ENCODE data around the gene CLDN24. TPM values are rescaled to one million over a fixed set of nuclear protein-coding genes. Genes with fewer than 3 reads are reported as not detected.
"Not testable (repeated sequence)": the region's sequence is repeated elsewhere in the genome, so short reads cannot be mapped to it uniquely, and the experiment has no call there.

CLDN24 gene
- total and polyA plus RNA-seq, 7 donors, result not detected

- TF ChIP-seq, protein P1, sequence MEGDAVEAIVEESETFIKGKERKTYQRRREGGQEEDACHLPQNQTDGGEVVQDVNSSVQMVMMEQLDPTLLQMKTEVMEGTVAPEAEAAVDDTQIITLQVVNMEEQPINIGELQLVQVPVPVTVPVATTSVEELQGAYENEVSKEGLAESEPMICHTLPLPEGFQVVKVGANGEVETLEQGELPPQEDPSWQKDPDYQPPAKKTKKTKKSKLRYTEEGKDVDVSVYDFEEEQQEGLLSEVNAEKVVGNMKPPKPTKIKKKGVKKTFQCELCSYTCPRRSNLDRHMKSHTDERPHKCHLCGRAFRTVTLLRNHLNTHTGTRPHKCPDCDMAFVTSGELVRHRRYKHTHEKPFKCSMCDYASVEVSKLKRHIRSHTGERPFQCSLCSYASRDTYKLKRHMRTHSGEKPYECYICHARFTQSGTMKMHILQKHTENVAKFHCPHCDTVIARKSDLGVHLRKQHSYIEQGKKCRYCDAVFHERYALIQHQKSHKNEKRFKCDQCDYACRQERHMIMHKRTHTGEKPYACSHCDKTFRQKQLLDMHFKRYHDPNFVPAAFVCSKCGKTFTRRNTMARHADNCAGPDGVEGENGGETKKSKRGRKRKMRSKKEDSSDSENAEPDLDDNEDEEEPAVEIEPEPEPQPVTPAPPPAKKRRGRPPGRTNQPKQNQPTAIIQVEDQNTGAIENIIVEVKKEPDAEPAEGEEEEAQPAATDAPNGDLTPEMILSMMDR (IDR thresholded peaks at IDR 0.05), result no peak
- no peaks in the 10 kb centered on the region for H3K9me3 ChIP-seq
- ATAC-seq, result no peak
- H3K36me3 ChIP-seq (ENCODE audit: insufficient read depth in 1 of 2, low read depth in 1 of 2), result no peaks in the 10 kb centered on the region
- H3K27me3 ChIP-seq (ENCODE audit: insufficient read depth in 3 of 3, low read length in 2 of 3), result no peaks in the 10 kb centered on the region
- WGBS, 3 donors, result 91 to 96% (median 93%) methylated on average over 7 of the region's 7 CpGs
- H3K4me3 ChIP-seq, result no peak overlapping the region
- H3K4me1 ChIP-seq, result no peaks in the 10 kb centered on the region
- H3K27ac ChIP-seq, result no peak overlapping the region
- no peak for DNase-seq
- intact Hi-C loops (cut with DNase I), result no loop called here
These were observed 5.6 kb upstream of the CLDN24 start for GRCh38 chr4:183327827-183328226.

GRCh38 chr4:183326853-183327252 is 4.6 kb upstream of the CLDN24 start:
- no peak overlapping the region for H3K27ac ChIP-seq
- DNase-seq (no peak), ATAC-seq (no peak)
- no peaks in the 10 kb centered on the region for H3K9me3 ChIP-seq
- no peaks in the 10 kb centered on the region for H3K27me3 ChIP-seq (ENCODE audit: insufficient read depth in 3 of 3, low read length in 2 of 3)
- H3K36me3 ChIP-seq (ENCODE audit: insufficient read depth in 1 of 2, low read depth in 1 of 2), result no peaks in the 10 kb centered on the region
- intact Hi-C loops (cut with DNase I), result no loop called here
- no peaks in the 10 kb centered on the region for H3K4me1 ChIP-seq
- TF ChIP-seq, protein P1 (IDR thresholded peaks at IDR 0.05), result no peak
- 45 to 76% (median 76%) methylated on average over 2 of the region's 2 CpGs for WGBS, 3 donors
- no peak overlapping the region for H3K4me3 ChIP-seq

DNA sequence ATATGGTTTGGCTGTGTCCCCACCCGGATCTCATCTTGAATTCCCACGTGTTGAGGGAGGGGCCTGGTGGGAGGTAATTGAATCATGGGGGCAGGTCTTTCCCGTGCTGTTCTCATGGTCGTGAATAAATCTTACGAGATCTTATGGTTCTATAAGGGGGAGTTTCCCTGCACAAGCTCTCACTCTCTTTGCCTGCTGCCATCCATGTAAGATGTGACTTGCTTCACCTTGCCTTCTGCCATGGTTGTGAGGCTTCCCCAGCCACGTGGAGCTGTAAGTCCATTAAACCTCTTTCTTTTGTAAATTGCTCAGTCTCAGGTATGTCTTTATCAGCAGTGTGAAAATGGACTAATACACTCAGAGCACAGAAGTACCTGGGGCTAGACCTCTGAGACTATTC is 4.2 kb upstream of the CLDN24 start:
- H3K36me3 ChIP-seq (ENCODE audit: insufficient read depth in 1 of 2, low read depth in 1 of 2); H3K4me3 ChIP-seq; H3K4me1 ChIP-seq; H3K27ac ChIP-seq; H3K9me3 ChIP-seq; DNase-seq; ATAC-seq; H3K27me3 ChIP-seq (ENCODE audit: insufficient read depth in 3 of 3, low read length in 2 of 3); intact Hi-C loops (cut with DNase I): not testable (repeated sequence)
- 85 to 91% (median 88%) methylated on average over 6 of the region's 6 CpGs for WGBS, 3 donors

DNA sequence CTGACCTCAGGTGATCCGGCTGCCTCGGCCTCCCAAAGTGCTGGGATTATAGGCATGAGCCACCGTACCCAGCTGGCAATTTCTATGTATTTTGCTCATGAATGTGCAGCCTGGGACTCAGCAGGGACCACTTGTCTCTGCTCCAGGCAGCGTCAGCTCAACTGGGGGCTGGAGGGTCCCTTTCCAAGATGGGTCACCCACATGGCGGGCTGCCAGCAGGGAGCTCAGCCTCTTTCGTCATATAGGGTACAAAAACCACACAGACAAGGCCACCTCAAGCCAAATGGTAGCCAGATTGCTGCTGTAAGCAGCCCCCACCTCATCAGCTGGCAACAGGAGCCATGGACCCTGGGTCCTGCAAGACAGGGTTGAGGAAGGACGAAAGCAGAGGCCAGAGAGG is 2.4 kb upstream of the CLDN24 start:
- H3K27ac ChIP-seq, result no peak overlapping the region
- WGBS, 3 donors, result 84 to 93% (median 88%) methylated on average over 7 of the region's 7 CpGs
- no peak overlapping the region for H3K4me3 ChIP-seq
- ATAC-seq, result no peak
- DNase-seq, result no peak
- intact Hi-C loops (cut with DNase I), result no loop called here
- no peaks in the 10 kb centered on the region for H3K27me3 ChIP-seq (ENCODE audit: insufficient read depth in 3 of 3, low read length in 2 of 3)
- no peaks in the 10 kb centered on the region for H3K36me3 ChIP-seq (ENCODE audit: insufficient read depth in 1 of 2, low read depth in 1 of 2)
- H3K9me3 ChIP-seq, result no peaks in the 10 kb centered on the region
- TF ChIP-seq, protein P1 (IDR thresholded peaks at IDR 0.05), result no peak
- H3K4me1 ChIP-seq, result no peaks in the 10 kb centered on the region

DNA sequence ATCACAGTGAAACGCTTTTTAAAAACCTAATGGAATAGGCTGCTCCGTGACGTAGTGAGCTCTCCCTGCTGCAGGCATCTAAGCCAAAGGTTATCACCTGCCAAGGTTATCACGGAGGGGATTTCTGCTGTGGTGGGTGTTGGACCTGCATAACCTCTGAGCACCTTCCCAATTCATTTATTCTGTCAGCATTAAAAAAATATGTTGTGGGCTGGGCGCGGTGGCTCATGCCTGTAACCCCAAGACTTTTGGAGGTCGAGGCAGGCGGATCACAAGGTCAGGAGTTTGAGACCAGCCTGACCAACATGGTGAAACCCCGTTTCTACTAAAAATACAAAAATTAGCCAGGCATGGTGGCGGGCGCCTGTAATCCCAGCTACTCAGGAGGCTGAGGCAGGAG is 1.8 kb upstream of the CLDN24 start:
- DNase-seq; H3K27me3 ChIP-seq (ENCODE audit: insufficient read depth in 3 of 3, low read length in 2 of 3); ATAC-seq; H3K9me3 ChIP-seq; intact Hi-C loops (cut with DNase I); H3K27ac ChIP-seq; H3K4me3 ChIP-seq; H3K4me1 ChIP-seq; H3K36me3 ChIP-seq (ENCODE audit: insufficient read depth in 1 of 2, low read depth in 1 of 2): not testable (repeated sequence)
- 94% methylated on average over 11 of the region's 11 CpGs for WGBS, 3 donors

DNA sequence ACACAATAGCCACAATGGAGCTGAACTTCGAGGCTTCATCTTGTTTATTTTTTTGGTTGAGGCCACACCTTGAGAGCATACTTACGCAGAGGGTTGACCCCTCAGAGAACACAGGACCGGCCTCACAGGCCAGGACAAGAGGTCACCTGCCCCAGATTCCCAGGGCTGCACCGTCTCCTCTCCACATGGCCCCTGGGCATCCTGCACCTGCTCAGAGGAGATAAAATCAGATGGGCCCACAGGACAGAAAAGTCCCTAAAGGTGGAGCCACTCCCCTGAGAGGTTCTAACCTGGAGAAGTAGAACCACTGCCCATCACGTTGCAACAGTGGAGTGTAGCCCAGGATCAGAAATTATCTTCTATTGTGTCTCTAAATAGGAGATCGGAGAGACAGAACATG is 1.1 kb upstream of the CLDN24 start:
- no peak overlapping the region for H3K4me3 ChIP-seq
- WGBS, 3 donors, result 90 to 93% (median 90%) methylated on average over 6 of the region's 6 CpGs
- intact Hi-C loops (cut with DNase I), result no loop called here
- TF ChIP-seq, protein P1 (IDR thresholded peaks at IDR 0.05), result no peak
- no peaks in the 10 kb centered on the region for H3K4me1 ChIP-seq
- H3K36me3 ChIP-seq (ENCODE audit: insufficient read depth in 1 of 2, low read depth in 1 of 2), result no peaks in the 10 kb centered on the region
- no peak for ATAC-seq
- DNase-seq, result no peak
- H3K27me3 ChIP-seq (ENCODE audit: insufficient read depth in 3 of 3, low read length in 2 of 3), result no peaks in the 10 kb centered on the region
- H3K27ac ChIP-seq, result no peak overlapping the region
- no peaks in the 10 kb centered on the region for H3K9me3 ChIP-seq
